Hematopoietic multipotent progenitor cell treated with erythropoietin and hydrocortisone succinate and interleukin-3 and kit ligand, for 8 days (in vitro differentiated cells): ENCODE measurements around the gene FAM53A.

Source experiments
- DNase-seq: peaks from one replicate; pipeline ENCODE4 v3.0.0-alpha.2; 2015

Gene FAM53A

GRCh38 chr4:1637580-1638271 lies 46.4 kb downstream of the FAM53A start:
- no peak for DNase-seq

DNA sequence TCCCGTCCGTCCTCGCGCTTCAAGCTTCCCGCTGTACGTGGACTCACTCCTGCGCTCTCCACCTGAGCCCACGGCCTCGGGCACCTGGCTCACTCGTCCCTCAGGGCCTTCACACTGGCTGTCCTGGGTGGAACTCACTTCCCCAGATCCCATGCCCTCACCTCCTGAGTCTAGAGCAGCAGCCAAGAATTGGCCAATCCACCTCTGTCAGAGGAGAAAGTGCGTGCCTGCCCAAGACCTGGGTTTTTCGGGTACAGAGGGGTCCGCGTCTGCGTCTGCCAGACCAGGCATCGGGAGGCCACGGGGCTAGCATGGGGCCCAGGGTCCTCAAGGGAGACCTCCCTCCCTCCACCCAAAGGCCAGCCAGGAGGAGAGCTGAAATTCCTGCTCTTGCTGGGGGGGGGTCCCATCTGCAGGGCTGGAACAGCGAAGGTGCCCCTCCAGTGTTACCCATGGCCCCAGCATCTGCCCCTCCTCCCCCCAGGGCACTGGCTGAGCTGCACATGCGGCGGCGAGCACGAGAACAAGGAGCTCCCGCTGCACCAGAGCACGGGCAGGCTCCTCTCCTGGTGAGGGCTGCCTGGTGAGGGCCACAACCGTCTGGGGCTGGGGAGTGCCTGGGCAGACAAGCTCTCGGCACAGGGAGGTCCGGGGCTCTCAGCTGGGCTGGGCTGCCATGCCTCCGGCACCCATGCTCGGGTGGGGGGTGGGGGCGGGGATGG lies 47.5 kb downstream of the FAM53A start:
- no peak for DNase-seq

- no peak for DNase-seq
These were observed 48.6 kb downstream of the FAM53A start for GRCh38 chr4:1635464-1635863.

DNA sequence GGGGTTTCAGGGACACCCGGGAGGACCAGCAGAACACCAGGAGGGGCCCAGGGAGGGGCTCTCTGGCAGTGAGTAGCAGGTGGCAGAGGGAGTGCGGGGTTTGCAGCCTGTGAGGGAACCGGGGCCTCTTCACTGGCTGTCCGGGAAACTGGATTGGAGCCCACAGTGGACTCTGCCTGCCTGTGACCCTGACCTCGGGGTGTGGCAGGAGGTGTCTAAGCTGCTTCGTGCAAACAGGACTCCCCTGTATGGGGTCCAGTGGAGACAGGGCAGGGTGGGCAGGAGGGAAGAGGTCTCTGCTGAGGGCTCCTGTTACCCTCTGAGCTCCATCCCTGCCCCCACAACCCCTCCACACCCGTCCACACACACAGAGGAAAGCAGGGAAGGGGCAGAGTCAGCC lies 50.1 kb downstream of the FAM53A start:
- no peak for DNase-seq

GRCh38 chr4:1632109-1633104 lies 51.7 kb downstream of the FAM53A start:
- peak; percentile 89 for DNase-seq

DNA sequence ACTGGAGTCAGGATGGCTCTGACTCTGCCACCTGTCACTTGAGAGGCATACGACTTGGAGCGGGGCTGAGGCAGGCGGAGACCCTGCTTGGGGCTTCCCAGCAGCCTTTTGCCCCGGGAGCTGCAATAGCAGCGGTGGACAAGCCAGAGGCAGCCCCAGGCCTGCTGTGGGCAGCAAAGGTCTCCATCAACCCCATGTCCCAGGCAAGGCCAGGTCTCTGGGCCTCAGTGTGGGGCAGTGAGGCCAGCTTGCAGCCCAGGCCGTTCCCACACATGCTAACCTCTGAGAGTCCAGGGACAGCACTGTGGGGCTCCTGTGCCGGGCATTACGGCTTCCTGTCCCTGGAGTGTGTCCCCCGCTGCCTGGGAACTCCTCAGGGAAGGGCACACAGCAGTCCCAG lies 53.0 kb downstream of the FAM53A start:
- DNase-seq, result no peak

- DNase-seq, result no peak
These were observed 53.8 kb downstream of the FAM53A start for GRCh38 chr4:1630266-1630665.

- no peak for DNase-seq
These were observed 54.4 kb downstream of the FAM53A start for GRCh38 chr4:1629699-1630083.

GRCh38 chr4:1628892-1629698 lies 55.0 kb downstream of the FAM53A start:
- DNase-seq, result peak; percentile 60

- no peak for DNase-seq
These were observed 56.4 kb downstream of the FAM53A start for GRCh38 chr4:1627417-1628313.

DNA sequence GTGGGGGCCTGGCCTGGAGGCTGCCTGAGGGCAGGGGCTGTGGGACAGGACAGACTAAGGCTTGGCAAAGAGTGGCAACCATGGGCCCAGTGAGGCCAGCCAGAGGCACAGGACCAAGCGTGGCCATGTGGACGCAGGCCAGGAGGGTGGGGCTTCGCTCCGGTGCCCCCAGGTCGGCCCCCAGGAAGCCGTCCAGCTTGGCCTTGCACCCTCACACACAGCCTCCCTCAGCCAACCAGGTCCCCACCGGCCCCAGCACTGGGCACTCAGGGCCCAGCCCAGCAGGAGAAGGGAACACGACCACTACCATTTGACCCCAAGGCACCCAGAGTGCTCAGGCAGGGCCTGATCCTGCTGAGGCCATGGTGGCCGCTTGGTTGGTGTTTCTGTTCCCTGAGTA lies 57.2 kb downstream of the FAM53A start:
- DNase-seq, result no peak

GRCh38 chr4:1626151-1626550 lies 58.0 kb downstream of the FAM53A start:
- no peak for DNase-seq

DNA sequence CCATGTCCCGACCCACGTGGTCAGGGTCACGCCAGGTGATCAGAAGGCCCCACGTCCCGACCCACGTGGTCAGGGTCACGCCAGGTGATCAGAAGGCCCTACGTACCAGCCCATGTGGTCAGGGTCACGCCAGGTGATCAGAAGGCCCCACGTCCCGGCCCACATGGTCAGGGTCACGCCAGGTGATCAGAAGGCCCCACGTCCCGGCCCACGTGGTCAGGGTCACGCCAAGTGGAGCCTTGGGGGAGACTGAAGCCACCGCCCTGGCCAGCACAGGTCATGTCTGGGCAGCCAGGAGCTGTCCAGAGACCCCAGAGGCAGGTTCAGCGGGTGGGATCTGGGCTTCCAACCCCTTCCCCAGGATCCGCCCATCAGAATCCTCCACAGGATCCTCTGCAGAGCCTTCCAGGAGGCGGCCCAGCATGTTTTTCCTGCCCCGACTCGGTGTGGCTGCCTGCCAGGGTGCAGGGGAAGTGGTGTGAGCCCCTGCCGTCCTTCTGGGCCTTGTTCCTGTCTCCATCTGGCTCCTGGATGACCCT lies 58.4 kb downstream of the FAM53A start:
- no peak for DNase-seq

- no peak for DNase-seq
These were observed 59.6 kb downstream of the FAM53A start for GRCh38 chr4:1624519-1624910.

DNA sequence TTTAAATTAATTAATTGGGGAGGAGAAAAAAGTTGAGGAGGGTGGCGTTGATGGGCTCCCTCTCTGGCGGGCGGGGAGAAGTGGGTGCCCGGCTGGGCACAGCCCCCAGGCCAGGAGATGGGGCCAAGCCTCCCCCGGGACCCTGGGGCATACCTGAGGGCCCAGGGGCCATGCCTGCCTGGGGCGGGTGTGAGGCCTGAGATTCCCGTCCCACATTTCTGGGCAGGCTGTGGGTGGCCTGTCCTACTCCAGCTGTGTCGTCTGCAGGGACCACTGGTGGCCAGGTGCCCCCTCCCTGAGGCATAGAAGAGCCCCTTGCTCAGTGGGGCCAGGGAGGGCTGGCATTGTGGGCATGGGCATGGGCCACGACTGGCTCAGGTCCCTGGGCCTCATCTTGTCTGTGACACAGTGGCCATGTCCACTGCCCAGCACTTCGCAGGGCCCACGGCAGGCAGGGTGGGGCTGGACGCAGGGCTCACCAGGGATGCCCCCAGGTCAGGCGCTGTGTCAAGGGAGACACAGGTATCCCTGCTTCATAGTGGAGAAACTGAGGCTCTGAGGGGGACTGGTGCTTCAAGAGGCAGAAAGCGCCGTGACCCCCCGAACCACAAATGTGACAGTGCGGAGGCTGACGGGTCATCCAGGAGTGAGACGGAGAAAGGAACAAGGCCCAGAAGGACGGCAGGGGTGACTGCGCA lies 60.1 kb downstream of the FAM53A start:
- no peak for DNase-seq

DNA sequence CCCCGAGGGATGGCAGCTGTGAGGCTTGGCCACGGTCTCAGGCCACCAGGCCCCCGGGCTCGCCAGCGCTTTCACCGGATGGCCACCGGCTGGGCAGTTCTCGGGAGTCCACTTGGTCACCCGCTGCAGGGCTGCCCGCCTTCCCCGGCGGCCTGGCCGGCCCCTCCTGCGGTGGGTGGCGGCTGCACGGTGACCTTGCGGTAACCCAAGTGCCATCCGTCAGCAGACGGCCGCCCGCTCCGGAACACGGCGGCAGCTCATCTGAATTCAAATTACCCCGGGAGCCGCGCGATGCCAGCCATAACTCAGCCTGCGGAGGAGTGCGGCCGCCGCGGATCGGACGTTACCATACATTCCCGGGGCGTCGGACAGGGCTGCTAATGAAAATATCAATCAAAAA lies 60.7 kb downstream of the FAM53A start:
- no peak for DNase-seq

DNA sequence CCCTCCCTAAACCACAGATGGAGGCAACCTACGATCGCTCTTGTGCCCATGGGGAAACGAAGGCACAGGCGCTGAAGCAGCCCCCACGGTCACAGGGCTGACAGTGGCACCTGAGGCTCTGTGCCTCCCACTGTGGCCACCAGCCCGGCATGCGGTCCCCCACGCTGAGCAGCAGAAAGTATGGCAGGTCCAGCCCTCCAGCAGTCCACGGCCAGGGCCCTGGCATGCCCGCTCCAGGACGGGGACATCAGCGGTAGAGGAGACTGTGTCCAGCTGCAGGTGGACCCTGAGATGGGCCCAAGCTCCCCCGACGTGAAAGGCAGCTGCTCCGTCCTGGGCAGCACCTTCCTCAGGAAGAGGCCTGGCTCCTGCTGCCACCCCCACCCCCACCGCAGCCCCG lies 61.2 kb downstream of the FAM53A start:
- no peak for DNase-seq

DNA sequence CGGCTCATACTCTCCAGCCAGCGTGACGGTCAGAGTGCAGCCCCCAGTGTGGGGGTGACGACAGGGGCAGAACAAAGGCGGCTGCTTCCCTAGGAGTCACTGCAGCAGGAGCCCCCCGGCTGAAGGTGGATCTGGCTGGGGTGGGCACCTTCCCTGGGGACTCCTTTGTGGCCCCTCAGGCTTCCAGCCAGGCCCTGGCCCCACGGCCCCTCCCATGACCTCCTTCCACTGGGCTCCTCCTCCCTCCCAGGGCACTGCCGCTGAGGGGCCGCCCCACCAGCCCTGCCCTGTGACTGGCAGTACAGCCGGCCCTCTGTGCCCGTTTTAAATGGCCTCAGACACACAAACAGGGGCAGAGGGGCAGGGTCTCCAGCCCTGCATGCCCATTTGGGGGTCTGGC lies 61.9 kb downstream of the FAM53A start:
- DNase-seq, result no peak

DNA sequence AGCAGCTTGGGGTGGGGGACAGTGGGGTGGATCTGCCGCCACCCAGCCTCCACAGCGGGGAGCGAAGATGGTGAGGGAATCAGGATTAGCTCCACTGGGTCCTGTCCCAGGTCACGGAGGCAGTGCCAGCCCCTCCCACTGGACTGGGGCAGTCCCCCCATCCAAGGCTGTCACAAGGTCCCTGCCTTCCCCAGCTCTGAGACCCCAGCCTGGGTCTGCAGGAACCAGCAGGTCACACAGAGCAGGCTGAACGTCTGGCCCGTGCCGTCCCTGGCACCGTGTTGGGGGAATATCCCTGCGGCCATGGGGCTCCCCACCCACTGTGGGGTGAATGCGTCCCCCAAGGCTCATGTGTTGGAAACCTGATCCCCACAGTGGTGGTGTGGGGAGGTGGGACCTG lies 62.6 kb downstream of the FAM53A start:
- DNase-seq, result no peak

GRCh38 chr4:1619151-1619672 lies 64.9 kb downstream of the FAM53A start:
- no peak for DNase-seq
